ENCODE measurements around the gene TBCB.

- TF ChIP-seq REST (IDR thresholded peaks at IDR 0.05; ENCODE audit: insufficient replicate concordance, low read depth): no peak
- TF ChIP-seq POLR2AphosphoS5 (IDR thresholded peaks at IDR 0.05; ENCODE audit: low read depth): no peak
- TF ChIP-seq CTCF (IDR thresholded peaks at IDR 0.05; ENCODE audit: insufficient read depth, low read length): no peak
- TF ChIP-seq GABPA (IDR thresholded peaks at IDR 0.05; ENCODE audit: low read depth): no peak
- TF ChIP-seq SPI1 (IDR thresholded peaks at IDR 0.05; ENCODE audit: borderline replicate concordance, low read depth): no peak
Observed at GRCh38 chr19:36093687-36094086, 21.6 kb upstream of the TBCB start.
